Keratinocyte (primary cell): ENCODE measurements around the gene EVI5. TPM values are rescaled to one million over a fixed set of nuclear protein-coding genes. Genes with fewer than 3 reads are reported as not detected.

Source experiments
- DNase-seq: peaks from one replicate; pipeline ENCODE4 v3.0.0-alpha.2; 2011; ENCODE audit warnings: low read depth, missing footprints, low spot score
- FAIRE-seq: peaks from 2 replicates; lab custom pipeline; 2011; peaks lifted over from hg19 to GRCh38; lab: Jason Lieb, UNC
- H2AFZ ChIP-seq: 2 replicates; pipeline ENCODE4 v1.6.0; 2012; ENCODE audit warnings: low read length, control low read depth, inconsistent platforms; ENCODE audit not compliant: control insufficient read depth
- H3K27ac ChIP-seq: 2 replicates; pipeline ENCODE4 v1.5.1; 2011; ENCODE audit warnings: low read length; ENCODE audit not compliant: control insufficient read depth, insufficient read depth
- H3K27me3 ChIP-seq: 3 replicates; pipeline ENCODE4 v1.6.0; 2011; ENCODE audit warnings: low read length; ENCODE audit not compliant: control insufficient read depth, insufficient read depth; ENCODE audit errors: extremely low read depth
- H3K36me3 ChIP-seq, 2 experiments: 2 replicates in 1 of 2; 3 replicates in 1 of 2; pipeline ENCODE4 v1.5.1; 2011; ENCODE audit warnings: low read length in 2 of 2, mild to moderate bottlenecking in 1 of 2; ENCODE audit not compliant: control insufficient read depth in 2 of 2, insufficient read depth in 2 of 2; ENCODE audit errors: extremely low read depth in 1 of 2
- H3K4me1 ChIP-seq: 3 replicates; pipeline ENCODE4 v1.5.1; 2011; ENCODE audit warnings: low read length; ENCODE audit not compliant: control insufficient read depth, insufficient read depth; ENCODE audit errors: extremely low read depth
- H3K4me2 ChIP-seq: 3 replicates; pipeline ENCODE4 v1.6.0; 2011; ENCODE audit warnings: low read depth, low read length; ENCODE audit not compliant: control insufficient read depth, insufficient read depth; ENCODE audit errors: extremely low read depth
- H3K4me3 ChIP-seq, 3 experiments: fragments of 200-600 bp in 1 of 3; sonication (generic) in 1 of 3; 2 replicates in 2 of 3; 3 replicates in 1 of 3; pipeline ENCODE4 v1.5.1; 2011 to 2016; ENCODE audit warnings: low read length in 3 of 3, mild to moderate bottlenecking in 3 of 3, control low read depth in 2 of 3, inconsistent platforms in 1 of 3, low read depth in 1 of 3, mixed read lengths in 1 of 3, mixed run types in 1 of 3, moderate library complexity in 1 of 3; ENCODE audit not compliant: control insufficient read depth in 2 of 3, insufficient read depth in 2 of 3; ENCODE audit errors: extremely low read depth in 1 of 3
- H3K79me2 ChIP-seq: 2 replicates; pipeline ENCODE4 v1.6.0; 2012; ENCODE audit warnings: low read length; ENCODE audit not compliant: control insufficient read depth, insufficient read depth
- H3K9ac ChIP-seq: 3 replicates; pipeline ENCODE4 v1.6.0; 2011; ENCODE audit warnings: low read length; ENCODE audit not compliant: control insufficient read depth, insufficient read depth; ENCODE audit errors: extremely low read depth
- H3K9me1 ChIP-seq: 3 replicates; pipeline ENCODE4 v1.6.0; 2011; ENCODE audit warnings: low read length; ENCODE audit not compliant: control insufficient read depth, insufficient read depth; ENCODE audit errors: extremely low read depth
- H3K9me3 ChIP-seq: 2 replicates; pipeline ENCODE4 v1.5.1; 2012; ENCODE audit warnings: low read depth, low read length; ENCODE audit not compliant: control insufficient read depth
- H4K20me1 ChIP-seq: 3 replicates; pipeline ENCODE4 v1.6.0; 2011; ENCODE audit warnings: low read length; ENCODE audit not compliant: control insufficient read depth, insufficient read depth; ENCODE audit errors: extremely low read depth
- EZH2 ChIP-seq: IDR thresholded peaks from one replicate; pipeline ENCODE4 v1.6.1; 2012; ENCODE audit warnings: inconsistent platforms, mild to moderate bottlenecking, low read length, moderate library complexity
- dilution Hi-C: fragments of 300-500 bp; cut with MboI; formaldehyde crosslinking; loops from one replicate; pipeline ENCODE4 v1.7.0; 2020; ENCODE audit warnings: low sequenced_read_pairs; ENCODE audit not compliant: extremely low pct_ligation_motif_present
- polyA plus RNA-seq, 5 experiments: library from polyadenylated mRNA; depleted of rRNA in 3 of 5; stranded (reverse) in 3 of 5; stranded (forward) in 1 of 5; unstranded in 1 of 5; fragments of >200 nt; gene quantifications; 1 replicate in 1 of 5; 2 replicates in 3 of 5; 3 replicates in 1 of 5; pipeline versions ENCODE4 v1.2.1 to v1.2.3, GENCODE V29; 2011 to 2012; ENCODE audit warnings: missing spikeins in 2 of 5, low read depth in 1 of 5, low replicate concordance in 1 of 5
- TF ChIP-seq, protein P1 (sequence below), 3 experiments: IDR thresholded peaks in 1 of 3; conservative IDR thresholded peaks in 1 of 3; optimal IDR thresholded peaks in 1 of 3; 2 replicates in 2 of 3; 3 replicates in 1 of 3; pipeline versions ENCODE3 to v1.5.1; 2011; ENCODE audit warnings: low read length in 3 of 3, mild to moderate bottlenecking in 3 of 3, moderate library complexity in 2 of 3, control low read depth in 1 of 3, inconsistent platforms in 1 of 3; ENCODE audit not compliant: insufficient read depth in 2 of 3; ENCODE audit errors: extremely low read depth in 1 of 3

EVI5 gene
- polyA plus RNA-seq, 1 donor (not counting 4 experiments of a cell fraction or from before 2014, with no cell fraction given) = 23.2 TPM

- no peak overlapping the region for H3K4me2 ChIP-seq
- H4K20me1 ChIP-seq = no peaks in the 10 kb centered on the region
- H3K9ac ChIP-seq = no peak overlapping the region
- FAIRE-seq (no peak), DNase-seq (no peak)
- H3K4me3 ChIP-seq = no peak overlapping the region
- dilution Hi-C loops = no loop called here
- H3K9me1 ChIP-seq = no peaks in the 10 kb centered on the region
- H3K79me2 ChIP-seq = no peaks in the 10 kb centered on the region
- H2AFZ ChIP-seq = no peak overlapping the region
- H3K27ac ChIP-seq = no peak overlapping the region
- no peaks in the 10 kb centered on the region for H3K36me3 ChIP-seq
- H3K9me3 ChIP-seq = no peaks in the 10 kb centered on the region
- no peaks in the 10 kb centered on the region for H3K27me3 ChIP-seq
- TF ChIP-seq EZH2 = no peak
- TF ChIP-seq, protein P1, sequence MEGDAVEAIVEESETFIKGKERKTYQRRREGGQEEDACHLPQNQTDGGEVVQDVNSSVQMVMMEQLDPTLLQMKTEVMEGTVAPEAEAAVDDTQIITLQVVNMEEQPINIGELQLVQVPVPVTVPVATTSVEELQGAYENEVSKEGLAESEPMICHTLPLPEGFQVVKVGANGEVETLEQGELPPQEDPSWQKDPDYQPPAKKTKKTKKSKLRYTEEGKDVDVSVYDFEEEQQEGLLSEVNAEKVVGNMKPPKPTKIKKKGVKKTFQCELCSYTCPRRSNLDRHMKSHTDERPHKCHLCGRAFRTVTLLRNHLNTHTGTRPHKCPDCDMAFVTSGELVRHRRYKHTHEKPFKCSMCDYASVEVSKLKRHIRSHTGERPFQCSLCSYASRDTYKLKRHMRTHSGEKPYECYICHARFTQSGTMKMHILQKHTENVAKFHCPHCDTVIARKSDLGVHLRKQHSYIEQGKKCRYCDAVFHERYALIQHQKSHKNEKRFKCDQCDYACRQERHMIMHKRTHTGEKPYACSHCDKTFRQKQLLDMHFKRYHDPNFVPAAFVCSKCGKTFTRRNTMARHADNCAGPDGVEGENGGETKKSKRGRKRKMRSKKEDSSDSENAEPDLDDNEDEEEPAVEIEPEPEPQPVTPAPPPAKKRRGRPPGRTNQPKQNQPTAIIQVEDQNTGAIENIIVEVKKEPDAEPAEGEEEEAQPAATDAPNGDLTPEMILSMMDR (optimal IDR thresholded peaks at IDR 0.05 in 1 of 3, IDR thresholded peaks at IDR 0.05 in 1 of 3, conservative IDR thresholded peaks at IDR 0.05 in 1 of 3; ENCODE audit: extremely low read depth in 1 of 3, insufficient read depth in 2 of 3, low read length in 3 of 3) = no peak
- H3K4me1 ChIP-seq = no peaks in the 10 kb centered on the region
Observed at GRCh38 chr1:92464588-92465255, 320.2 kb downstream of the EVI5 start.

GRCh38 chr1:92461364-92462097 lies 323.4 kb downstream of the EVI5 start:
- Histone ChIP-seq H3K4me1 (no peaks in the 10 kb centered on the region), H2AFZ (no peak overlapping the region), H3K27me3 (no peaks in the 10 kb centered on the region), H3K27ac (no peak overlapping the region), H3K36me3 (no peaks in the 10 kb centered on the region), H3K4me2 (no peak overlapping the region), H3K4me3 (no peak overlapping the region), H3K9me3 (no peaks in the 10 kb centered on the region), H3K9ac (no peak overlapping the region), H3K9me1 (no peaks in the 10 kb centered on the region), H4K20me1 (no peaks in the 10 kb centered on the region), H3K79me2 (no peaks in the 10 kb centered on the region)
- TF ChIP-seq, protein P1 (optimal IDR thresholded peaks at IDR 0.05 in 1 of 3, IDR thresholded peaks at IDR 0.05 in 1 of 3, conservative IDR thresholded peaks at IDR 0.05 in 1 of 3; ENCODE audit: extremely low read depth in 1 of 3, insufficient read depth in 2 of 3, low read length in 3 of 3) = no peak
- TF ChIP-seq EZH2 = no peak
- FAIRE-seq = no peak
- dilution Hi-C loops = no loop called here
- no peak for DNase-seq
